Liver (tissue), 9 donors: ENCODE data around the gene STC2. TPM values are rescaled to one million over a fixed set of nuclear protein-coding genes. Genes with fewer than 3 reads are reported as not detected.

ENCODE experiments used
- DNase-seq: peaks from one replicate; pipeline ENCODE4 v3.0.0-alpha.2; 2017; ENCODE audit warnings: low spot score
- H3K27ac ChIP-seq, 2 donors: one replicate each; pipeline ENCODE4 v1.7.0; 2013; ENCODE audit warnings: inconsistent platforms in 2 of 2, low read length in 2 of 2, control low read depth in 1 of 2, low read depth in 1 of 2, mild to moderate bottlenecking in 1 of 2
- H3K27me3 ChIP-seq, 4 donors: one replicate each; pipeline versions ENCODE4 v1.6.1 to v1.7.0; 2013; ENCODE audit warnings: low read length in 3 of 4, inconsistent platforms in 1 of 4, mild to moderate bottlenecking in 1 of 4, moderate library complexity in 1 of 4; ENCODE audit not compliant: control insufficient read depth in 4 of 4, insufficient read depth in 4 of 4
- H3K36me3 ChIP-seq, 4 donors: one replicate each; pipeline versions ENCODE4 v1.6.1 to v1.7.0; 2013; ENCODE audit warnings: low read length in 3 of 4, mild to moderate bottlenecking in 3 of 4, low read depth in 1 of 4, moderate library complexity in 1 of 4; ENCODE audit not compliant: control insufficient read depth in 4 of 4, insufficient read depth in 3 of 4
- H3K4me1 ChIP-seq, 4 donors: one replicate each; pipeline versions ENCODE4 v1.6.1 to v1.7.0; 2013; ENCODE audit warnings: low read length in 3 of 4, mild to moderate bottlenecking in 3 of 4, moderate library complexity in 1 of 4; ENCODE audit not compliant: control insufficient read depth in 4 of 4, insufficient read depth in 4 of 4
- H3K4me3 ChIP-seq, 3 donors: one replicate each; pipeline versions ENCODE4 v1.6.1 to v1.7.0; 2013; ENCODE audit warnings: low read length in 3 of 3, control low read depth in 1 of 3, low read depth in 1 of 3, mild to moderate bottlenecking in 1 of 3
- H3K9ac ChIP-seq, 2 donors: one replicate each; pipeline ENCODE4 v1.7.0; 2013; ENCODE audit warnings: low read length in 2 of 2, mild to moderate bottlenecking in 2 of 2, moderate library complexity in 2 of 2, control low read depth in 1 of 2, low read depth in 1 of 2
- H3K9me3 ChIP-seq, 4 donors: one replicate each; pipeline versions ENCODE4 v1.6.1 to v1.7.0; 2013; ENCODE audit warnings: low read length in 3 of 4; ENCODE audit not compliant: control insufficient read depth in 4 of 4
- CTCF ChIP-seq: fragments of 150-350 bp; IDR thresholded peaks from 2 replicates; pipeline ENCODE4 v1.5.1; 2017; ENCODE audit warnings: improper control_type of control experiment, low read depth, low read length; ENCODE audit not compliant: missing input control
- EGR1 ChIP-seq, 2 donors: IDR thresholded peaks; 2 replicates each; pipeline ENCODE4 v1.6.1; 2016 to 2018; ENCODE audit warnings: antibody characterized with exemption in 2 of 2, low read depth in 2 of 2
- FOXA1 ChIP-seq: IDR thresholded peaks from 2 replicates; pipeline ENCODE4 v1.6.1; 2016; ENCODE audit warnings: antibody characterized with exemption
- FOXA2 ChIP-seq: IDR thresholded peaks from 2 replicates; pipeline ENCODE4 v1.6.1; 2016; ENCODE audit warnings: antibody characterized with exemption
- GABPA ChIP-seq, 2 donors: IDR thresholded peaks in 1 of 2; conservative IDR thresholded peaks in 1 of 2; 2 replicates each; pipeline ENCODE4 v1.6.1; 2016; ENCODE audit warnings: antibody characterized with exemption in 2 of 2, mild to moderate bottlenecking in 1 of 2, moderate library complexity in 1 of 2
- HNF4A ChIP-seq, 2 donors: conservative IDR thresholded peaks; 2 replicates each; pipeline ENCODE4 v1.6.1; 2016; ENCODE audit warnings: antibody characterized with exemption in 2 of 2, mild to moderate bottlenecking in 2 of 2
- HNF4G ChIP-seq: IDR thresholded peaks from 2 replicates; pipeline ENCODE4 v1.6.1; 2016; ENCODE audit warnings: antibody characterized with exemption
- JUND ChIP-seq, 2 donors: IDR thresholded peaks; 2 replicates each; pipeline ENCODE4 v1.6.1; 2016; ENCODE audit warnings: antibody characterized with exemption in 2 of 2
- NR2F2 ChIP-seq: IDR thresholded peaks from 2 replicates; pipeline ENCODE4 v1.6.1; 2016; ENCODE audit warnings: antibody characterized with exemption
- RAD21 ChIP-seq, 2 donors: IDR thresholded peaks; 2 replicates each; pipeline ENCODE4 v1.6.1; 2016; ENCODE audit warnings: antibody characterized with exemption in 2 of 2, mild to moderate bottlenecking in 2 of 2
- REST ChIP-seq: IDR thresholded peaks from 2 replicates; pipeline ENCODE4 v1.6.1; 2016; ENCODE audit warnings: antibody characterized with exemption, mild to moderate bottlenecking
- RXRA ChIP-seq, 2 donors: IDR thresholded peaks; 2 replicates each; pipeline ENCODE4 v1.6.1; 2017 to 2018; ENCODE audit warnings: antibody characterized with exemption in 2 of 2, mild to moderate bottlenecking in 1 of 2
- SP1 ChIP-seq: IDR thresholded peaks from 2 replicates; pipeline ENCODE4 v1.6.1; 2018; ENCODE audit warnings: antibody characterized with exemption, mild to moderate bottlenecking
- TAF1 ChIP-seq: conservative IDR thresholded peaks from 2 replicates; pipeline ENCODE4 v1.6.1; 2016; ENCODE audit warnings: antibody characterized with exemption, mild to moderate bottlenecking
- YY1 ChIP-seq: IDR thresholded peaks from 2 replicates; pipeline ENCODE4 v1.6.1; 2016; ENCODE audit warnings: antibody characterized with exemption, mild to moderate bottlenecking
- WGBS: extraction: QIAGEN DNeasy Blood & Tissue Kit; methylation state at CpG from one replicate; pipeline ENCODE4 v1.1.7; 2013; 5-methylcytosine and 5-hydroxymethylcytosine counted together
- polyA plus RNA-seq, 2 donors: library from polyadenylated mRNA; stranded (reverse) in 1 of 2; unstranded in 1 of 2; fragments of 200-250 nt in 1 of 2; fragments of >200 nt in 1 of 2; fragmentation: Nextera tagmentation in 1 of 2; extraction: Ambion mirVana in 1 of 2; gene quantifications; one replicate each; pipeline versions ENCODE4 v1.2.1 to v1.2.3, GENCODE V29; 2013 to 2015
- total RNA-seq, 2 donors: library from RNA; depleted of rRNA; stranded (reverse); fragments of >200 nt; gene quantifications; one replicate each; pipeline ENCODE4 v1.2.3, GENCODE V29; 2014
- TF ChIP-seq, protein P1 (sequence below): IDR thresholded peaks from 2 replicates; pipeline ENCODE4 v1.6.1; 2016; ENCODE audit warnings: antibody characterized with exemption
- TF ChIP-seq, protein P2 (sequence below): IDR thresholded peaks from 2 replicates; pipeline ENCODE4 v1.6.1; 2016; ENCODE audit warnings: antibody characterized with exemption
- TF ChIP-seq, protein P3 (sequence below): IDR thresholded peaks from 2 replicates; pipeline ENCODE4 v1.6.1; 2016; ENCODE audit warnings: antibody characterized with exemption
- donor health status: healthy.
- donor health status: healthy.
- donor health status: healthy.
- donor health status: healthy.
- donor health status: healthy.

STC2 gene
- total and polyA plus RNA-seq, 4 donors = 0.04 to 0.18 (median 0.17) TPM; not detected in 1

GRCh38 chr5:173342813-173343755 is 14.9 kb upstream of the STC2 start:
- Histone ChIP-seq H3K4me1 (no peaks in the 10 kb centered on the region), H3K9me3 (no peaks in the 10 kb centered on the region), H3K4me3 (no peak overlapping the region), H3K9ac (no peak overlapping the region), H3K27me3 (no peaks in the 10 kb centered on the region), H3K27ac (no peak overlapping the region), H3K36me3 (no peaks in the 10 kb centered on the region)
- DNase-seq = no peak
- TF ChIP-seq, protein P1, sequence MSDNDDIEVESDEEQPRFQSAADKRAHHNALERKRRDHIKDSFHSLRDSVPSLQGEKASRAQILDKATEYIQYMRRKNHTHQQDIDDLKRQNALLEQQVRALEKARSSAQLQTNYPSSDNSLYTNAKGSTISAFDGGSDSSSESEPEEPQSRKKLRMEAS = no peak
- TF ChIP-seq JUND (IDR thresholded peaks at IDR 0.05) (no peak), HNF4A (conservative IDR thresholded peaks at IDR 0.05) (no peak), CTCF (no peak), TAF1 (no peak), GABPA (IDR thresholded peaks at IDR 0.05 in 1 of 2, conservative IDR thresholded peaks at IDR 0.05 in 1 of 2) (no peak), RAD21 (IDR thresholded peaks at IDR 0.05) (no peak), YY1 (no peak), EGR1 (IDR thresholded peaks at IDR 0.05; ENCODE audit: low read depth in 2 of 2) (no peak), HNF4G (no peak), FOXA2 (no peak), REST (no peak), SP1 (no peak), FOXA1 (no peak), RXRA (IDR thresholded peaks at IDR 0.05) (no peak), NR2F2 (no peak)
- TF ChIP-seq, protein P2, sequence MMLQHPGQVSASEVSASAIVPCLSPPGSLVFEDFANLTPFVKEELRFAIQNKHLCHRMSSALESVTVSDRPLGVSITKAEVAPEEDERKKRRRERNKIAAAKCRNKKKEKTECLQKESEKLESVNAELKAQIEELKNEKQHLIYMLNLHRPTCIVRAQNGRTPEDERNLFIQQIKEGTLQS = no peak
- TF ChIP-seq, protein P3, sequence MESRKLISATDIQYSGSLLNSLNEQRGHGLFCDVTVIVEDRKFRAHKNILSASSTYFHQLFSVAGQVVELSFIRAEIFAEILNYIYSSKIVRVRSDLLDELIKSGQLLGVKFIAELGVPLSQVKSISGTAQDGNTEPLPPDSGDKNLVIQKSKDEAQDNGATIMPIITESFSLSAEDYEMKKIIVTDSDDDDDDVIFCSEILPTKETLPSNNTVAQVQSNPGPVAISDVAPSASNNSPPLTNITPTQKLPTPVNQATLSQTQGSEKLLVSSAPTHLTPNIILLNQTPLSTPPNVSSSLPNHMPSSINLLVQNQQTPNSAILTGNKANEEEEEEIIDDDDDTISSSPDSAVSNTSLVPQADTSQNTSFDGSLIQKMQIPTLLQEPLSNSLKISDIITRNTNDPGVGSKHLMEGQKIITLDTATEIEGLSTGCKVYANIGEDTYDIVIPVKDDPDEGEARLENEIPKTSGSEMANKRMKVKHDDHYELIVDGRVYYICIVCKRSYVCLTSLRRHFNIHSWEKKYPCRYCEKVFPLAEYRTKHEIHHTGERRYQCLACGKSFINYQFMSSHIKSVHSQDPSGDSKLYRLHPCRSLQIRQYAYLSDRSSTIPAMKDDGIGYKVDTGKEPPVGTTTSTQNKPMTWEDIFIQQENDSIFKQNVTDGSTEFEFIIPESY = no peak
- WGBS = 88% methylated on average over 13 of the region's 13 CpGs
